Activated CD8-positive, alpha-beta T cell treated with anti-CD3 and anti-CD28 coated beads for 36 hours (primary cell): ENCODE data around the gene RDH16. TPM values are rescaled to one million over a fixed set of nuclear protein-coding genes. Genes with fewer than 3 reads are reported as not detected.
"Not testable (repeated sequence)": the region's sequence is repeated elsewhere in the genome, so short reads cannot be mapped to it uniquely, and the experiment has no call there.

Experiments used
- ATAC-seq: fragments of 200-7000 bp; cut with Tn5 transposase; one replicate; pipeline ENCODE4 v1.10.0; 2021; ENCODE audit warnings: mild to moderate bottlenecking, moderate library complexity
- CTCF ChIA-PET: fragments of 350-600 bp; sonication (Branson Sonifier 250); formaldehyde crosslinking; loops from one replicate; lab custom pipeline; 2021; ENCODE audit warnings: antibody characterized with exemption; lab: Charles Lee
- POLR2A ChIA-PET: fragments of 350-600 bp; sonication (Branson Sonifier 250); formaldehyde crosslinking; loops from one replicate; lab custom pipeline; 2021; ENCODE audit warnings: antibody characterized with exemption; lab: Charles Lee
- DNase-seq: peaks from one replicate; pipeline ENCODE4 v3.0.0-alpha.2; 2020
- H3K27ac Mint-ChIP-seq: one replicate; pipeline ENCODE4 v1.8.0; 2021; ENCODE audit warnings: mild to moderate bottlenecking, mixed read lengths
- H3K27me3 Mint-ChIP-seq: one replicate; pipeline ENCODE4 v1.8.0; 2021; ENCODE audit warnings: mixed read lengths
- H3K36me3 Mint-ChIP-seq: one replicate; pipeline ENCODE4 v1.8.0; 2021; ENCODE audit warnings: low read depth, mixed read lengths
- H3K4me1 Mint-ChIP-seq: one replicate; pipeline ENCODE4 v1.8.0; 2021; ENCODE audit warnings: low read depth, mixed read lengths
- H3K4me3 Mint-ChIP-seq: one replicate; pipeline ENCODE4 v1.8.0; 2021; ENCODE audit warnings: mild to moderate bottlenecking, moderate library complexity, mixed read lengths
- H3K9me3 Mint-ChIP-seq: one replicate; pipeline ENCODE4 v1.8.0; 2021; ENCODE audit warnings: mixed read lengths
- CTCF ChIP-seq: fragments of 200-600 bp; IDR thresholded peaks from one replicate; pipeline ENCODE4 v1.8.0; 2022; ENCODE audit warnings: antibody characterized with exemption, mild to moderate bottlenecking
- intact Hi-C: fragments of 100-400 bp; cut with micrococcal nuclease; formaldehyde crosslinking; loops from one replicate; pipeline ENCODE4 v1.10.0; 2022
- total RNA-seq, 2 experiments: library from RNA; stranded (reverse); gene quantifications; one replicate each; pipeline ENCODE4 v1.2.3, GENCODE V29; 2021

RDH16 gene
- total RNA-seq, 2 experiments from 2014 or later = 0.34 to 0.36 TPM

GRCh38 chr12:56989861-56990610 lies 32.6 kb upstream of the RDH16 start:
- Mint-ChIP-seq H3K27me3 (peaks cover 1% of the 10 kb centered on the region), H3K4me1 (peaks cover 12% of the 10 kb centered on the region), H3K4me3 (no peak overlapping the region), H3K9me3 (no peaks in the 10 kb centered on the region), H3K36me3 (no peaks in the 10 kb centered on the region), H3K27ac (no peak overlapping the region)
- no peak for DNase-seq
- ATAC-seq = no peak
- ChIA-PET CTCF (interaction anchor here (1.1 to 5.0 kb wide), 4 partner anchors 10 to 233 kb away, joined by 3 to 107 read pairs (median 49); no protein-coding TSS in a partner anchor), POLR2A (no interaction called here)
- intact Hi-C loops = loop anchor here (2.0 to 10.0 kb wide), 3 partner anchors 145 to 355 kb away; partner anchors contain the start of gene BAZ2A
- no peak for TF ChIP-seq CTCF

GRCh38 chr12:56988207-56988739 lies 30.9 kb upstream of the RDH16 start:
- Mint-ChIP-seq H3K36me3 (no peaks in the 10 kb centered on the region), H3K27ac (no peak overlapping the region), H3K9me3 (no peaks in the 10 kb centered on the region), H3K4me3 (no peak overlapping the region), H3K27me3 (peaks cover 1% of the 10 kb centered on the region), H3K4me1 (peaks cover 12% of the 10 kb centered on the region)
- intact Hi-C loops = loop anchor here (2.0 to 10.0 kb wide), 2 partner anchors 143 to 229 kb away; no protein-coding TSS in a partner anchor
- POLR2A ChIA-PET = no interaction called here
- DNase-seq = no peak
- CTCF ChIA-PET = interaction anchor here (0.6 to 5.0 kb wide), 43 partner anchors 9 to 364 kb away, joined by 3 to 107 read pairs (median 4); partner anchors contain the start of genes HSD17B6, LRP1-AS, MYO1A and STAT6
- TF ChIP-seq CTCF = no peak
- ATAC-seq = no peak

GRCh38 chr12:56987551-56988053 lies 30.2 kb upstream of the RDH16 start:
- CTCF ChIA-PET = interaction anchor here (0.6 to 5.0 kb wide), 43 partner anchors 8 to 363 kb away, joined by 3 to 107 read pairs (median 4); partner anchors contain the start of genes HSD17B6, LRP1-AS, MYO1A and STAT6
- H3K36me3 Mint-ChIP-seq = no peaks in the 10 kb centered on the region
- H3K9me3 Mint-ChIP-seq = no peaks in the 10 kb centered on the region
- intact Hi-C loops = loop anchor here (2.0 to 10.0 kb wide), 2 partner anchors 143 to 229 kb away; no protein-coding TSS in a partner anchor
- TF ChIP-seq CTCF = peak; percentile 97
- DNase-seq (peak; percentile 81), ATAC-seq (peak; percentile 77)
- peaks cover 12% of the 10 kb centered on the region for H3K4me1 Mint-ChIP-seq
- no peak overlapping the region for H3K4me3 Mint-ChIP-seq
- POLR2A ChIA-PET = interaction anchor here (0.5 to 0.6 kb wide), 2 partner anchors 139 to 311 kb away, joined by 3 read pairs; no protein-coding TSS in a partner anchor
- peaks cover 1% of the 10 kb centered on the region for H3K27me3 Mint-ChIP-seq
- H3K27ac Mint-ChIP-seq = no peak overlapping the region

DNA sequence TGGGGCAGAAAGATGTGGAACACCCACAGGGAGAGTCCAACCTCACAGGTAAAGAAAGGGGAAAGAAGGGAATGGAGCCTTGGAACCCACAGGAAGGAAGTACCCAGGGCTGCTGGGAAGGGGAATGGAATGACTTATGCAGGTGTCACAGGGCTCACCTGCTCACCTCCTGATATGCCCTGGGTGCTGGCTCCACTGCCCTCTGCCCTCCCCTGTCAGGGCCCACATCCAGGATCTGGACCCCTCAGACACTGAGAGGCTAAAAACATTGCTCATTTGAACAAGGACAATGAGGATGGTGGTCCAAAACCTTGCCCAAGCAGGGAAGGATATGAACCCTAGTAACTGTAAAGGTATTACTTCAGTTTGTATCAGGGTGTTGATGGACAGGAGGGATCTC lies 29.6 kb upstream of the RDH16 start:
- H3K27me3 Mint-ChIP-seq = peaks cover 1% of the 10 kb centered on the region
- no peak for TF ChIP-seq CTCF
- intact Hi-C loops = loop anchor here (10.0 kb wide), 1 partner anchor 142 kb away; no protein-coding TSS in a partner anchor
- H3K9me3 Mint-ChIP-seq = no peaks in the 10 kb centered on the region
- H3K27ac Mint-ChIP-seq = no peak overlapping the region
- ChIA-PET CTCF (interaction anchor here (0.9 to 5.0 kb wide), 26 partner anchors 7 to 362 kb away, joined by 3 to 107 read pairs (median 4); partner anchors contain the start of gene STAT6), POLR2A (interaction anchor here (0.5 to 0.6 kb wide), 3 partner anchors 79 to 311 kb away, joined by 3 read pairs; no protein-coding TSS in a partner anchor)
- DNase-seq (no peak), ATAC-seq (no peak)
- peaks cover 12% of the 10 kb centered on the region for H3K4me1 Mint-ChIP-seq
- no peaks in the 10 kb centered on the region for H3K36me3 Mint-ChIP-seq
- no peak overlapping the region for H3K4me3 Mint-ChIP-seq

GRCh38 chr12:56985714-56986113 lies 28.3 kb upstream of the RDH16 start:
- POLR2A ChIA-PET, H3K27me3 Mint-ChIP-seq, H3K27ac Mint-ChIP-seq, H3K36me3 Mint-ChIP-seq, H3K9me3 Mint-ChIP-seq, H3K4me1 Mint-ChIP-seq, H3K4me3 Mint-ChIP-seq: not testable (repeated sequence)
- ATAC-seq (peak; percentile 84), DNase-seq (peak; percentile 32)
- intact Hi-C loops = loop anchor here (10.0 kb wide), 1 partner anchor 141 kb away; no protein-coding TSS in a partner anchor
- CTCF ChIA-PET = interaction anchor here (3.0 to 5.0 kb wide), 3 partner anchors 14 to 229 kb away, joined by 19 to 107 read pairs (median 78); no protein-coding TSS in a partner anchor
